NCI-H1694 (cell line): ENCODE results near the gene KRTAP2-2.

Source experiments
- DNase-seq: peaks from one replicate; lab custom pipeline; 2025; lab: John Stamatoyannopoulos, UW

Gene KRTAP2-2

GRCh38 chr17:41024697-41025096 is 30.3 kb downstream of the KRTAP2-2 start:
- DNase-seq, result no peak

- no peak for DNase-seq
Observed at GRCh38 chr17:41020336-41020735, 34.7 kb downstream of the KRTAP2-2 start.

- no peak for DNase-seq
Observed at GRCh38 chr17:41019415-41019814, 35.6 kb downstream of the KRTAP2-2 start.

GRCh38 chr17:41018541-41018940 is 36.5 kb downstream of the KRTAP2-2 start:
- no peak for DNase-seq

DNA sequence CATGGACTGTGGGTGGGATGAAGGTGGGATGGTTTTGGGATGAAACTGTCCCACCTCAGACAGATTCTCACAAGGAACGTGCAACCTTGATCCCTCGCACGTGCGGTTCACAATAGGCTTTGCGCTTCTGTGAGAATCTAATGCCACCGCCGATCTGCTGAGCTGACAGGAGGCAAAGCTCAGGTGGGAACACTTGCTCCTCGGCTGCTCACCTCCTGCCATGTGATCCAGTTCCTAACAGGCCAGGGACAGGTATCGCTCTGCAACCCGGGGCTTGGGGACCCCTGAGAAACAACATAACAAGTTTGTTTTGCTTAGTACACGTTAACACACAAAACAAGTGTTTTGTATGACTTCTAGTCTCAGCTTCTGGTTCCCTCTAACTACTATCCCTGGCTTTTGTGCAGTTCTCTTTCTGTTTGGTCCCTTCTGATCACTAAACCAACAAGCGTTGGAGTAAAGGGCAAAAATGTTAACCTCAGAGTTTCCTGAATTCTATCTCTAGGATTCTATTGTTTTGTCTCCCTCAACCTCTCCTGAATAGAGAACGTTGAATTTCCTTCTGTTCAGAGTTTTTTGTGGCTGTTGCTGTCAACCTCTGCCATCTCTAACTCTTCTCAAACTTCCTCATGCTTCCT is 38.3 kb downstream of the KRTAP2-2 start:
- DNase-seq, result no peak

DNA sequence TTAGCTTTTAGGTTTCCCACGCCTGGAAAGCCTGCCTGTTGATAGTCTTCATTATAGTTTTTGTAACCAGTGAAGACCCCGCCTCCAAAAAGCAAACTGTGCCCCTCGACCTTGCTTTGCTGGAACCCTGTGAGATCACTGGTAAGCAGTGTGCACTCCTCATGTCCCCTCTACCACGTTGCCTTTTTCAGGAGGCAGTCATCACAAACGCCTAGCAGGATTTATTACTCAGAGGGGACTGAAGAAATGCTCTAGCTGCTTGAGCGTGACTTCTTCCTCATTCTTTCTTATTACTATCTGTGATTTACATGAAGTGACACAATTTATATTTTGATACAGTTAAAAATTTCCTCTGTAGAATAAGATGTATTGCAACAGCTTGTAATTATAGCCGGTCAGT is 39.6 kb downstream of the KRTAP2-2 start:
- DNase-seq, result no peak

DNA sequence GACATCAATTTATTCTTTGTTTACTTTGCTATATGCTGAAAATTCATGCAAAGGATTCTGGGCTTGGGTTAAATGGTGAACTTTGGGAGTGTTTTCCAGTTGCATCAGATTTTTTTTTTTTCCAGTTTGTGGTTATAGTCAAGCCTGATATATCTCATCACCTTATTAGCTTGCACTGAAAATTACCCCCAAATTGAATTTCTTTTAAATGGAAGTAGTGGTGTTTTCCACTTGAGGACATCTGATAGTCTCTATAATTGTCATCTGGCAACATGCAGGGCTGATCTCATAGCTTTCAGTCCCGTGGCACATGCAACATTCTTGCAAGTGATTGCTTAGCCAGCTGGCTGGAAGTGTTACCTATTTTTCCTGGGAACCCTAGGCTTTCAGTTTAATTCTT is 41.4 kb downstream of the KRTAP2-2 start:
- no peak for DNase-seq

- DNase-seq, result no peak
Observed at GRCh38 chr17:41013181-41013580, 41.8 kb downstream of the KRTAP2-2 start.

GRCh38 chr17:41012326-41013120 is 42.5 kb downstream of the KRTAP2-2 start:
- DNase-seq, result no peak

GRCh38 chr17:41010441-41010840 is 44.6 kb downstream of the KRTAP2-2 start:
- no peak for DNase-seq

DNA sequence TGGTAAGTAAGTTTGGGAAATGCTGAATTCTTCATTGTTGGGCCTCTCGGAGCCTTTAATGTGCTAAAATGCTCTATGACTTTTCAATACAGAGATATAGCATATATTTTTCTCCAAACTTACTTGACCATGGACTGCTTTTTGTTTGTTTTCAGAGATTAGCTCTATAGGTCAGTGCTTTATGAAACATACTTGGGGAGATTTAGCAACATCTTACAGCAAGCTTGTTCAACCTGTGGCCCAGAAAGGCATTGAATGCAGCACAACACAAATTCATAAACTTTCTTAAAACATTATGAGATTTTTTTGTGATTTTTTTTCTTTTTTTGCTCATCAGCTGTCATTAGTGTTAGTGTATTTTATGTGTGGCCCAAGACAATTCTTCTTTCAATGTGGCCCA is 45.1 kb downstream of the KRTAP2-2 start:
- DNase-seq, result no peak

- DNase-seq, result no peak
Observed at GRCh38 chr17:41009301-41009760, 45.7 kb downstream of the KRTAP2-2 start.

- DNase-seq, result no peak
Observed at GRCh38 chr17:41008811-41009210, 46.2 kb downstream of the KRTAP2-2 start, which contains the start of gene KRTAP3-1. TSS of gene KRTAP3-1 (minus strand) at chr17:41009128. CDS start at chr17:41009074, 54 bp downstream.
